ENCODE results near the gene PTPRM. TPM values are rescaled to one million over a fixed set of nuclear protein-coding genes. Genes with fewer than 3 reads are reported as not detected.

Gene PTPRM
- total and polyA plus RNA-seq, 2 experiments from 2014 or later: 30.9 to 62.8 TPM

DNA sequence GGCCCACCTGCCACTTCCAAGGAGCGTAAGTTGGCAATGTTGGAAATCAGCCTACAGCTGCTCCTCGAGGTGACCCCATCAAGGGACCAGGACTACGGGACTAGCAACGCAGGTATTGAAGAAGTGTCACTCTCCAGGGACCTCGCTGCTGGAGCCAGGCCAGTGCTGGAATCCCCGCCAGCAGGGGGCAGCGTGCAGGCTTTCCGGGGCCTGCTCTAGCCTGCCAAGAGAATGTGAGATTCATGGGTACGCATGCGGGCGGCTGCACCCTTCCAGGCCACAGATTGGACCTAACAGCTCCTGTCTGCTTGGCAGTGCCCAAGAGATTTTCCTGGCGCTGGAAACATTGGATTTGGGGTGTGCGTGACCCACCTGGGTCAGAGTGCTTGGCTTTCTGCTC is 859.3 kb downstream of the PTPRM start:
- in situ Hi-C loops (cut with MboI): no loop called here
- peaks cover 6% of the 10 kb centered on the region; the same call in 1 of the 2 replicates for H3F3A ChIP-seq (ENCODE audit: insufficient read depth)
- no peak overlapping the region for H3K4me2 ChIP-seq (ENCODE audit: unreplicated experiment)
- no peaks in the 10 kb centered on the region for H3K36me3 ChIP-seq (ENCODE audit: low read depth)
- H3K9me2 ChIP-seq (ENCODE audit: insufficient read depth): no peaks in the 10 kb centered on the region
- TF ChIP-seq EZH2phosphoT487 (IDR thresholded peaks at IDR 0.05; ENCODE audit: insufficient read depth, low read depth) (no peak), EZH2 (IDR thresholded peaks at IDR 0.05; ENCODE audit: insufficient read depth, poor library complexity, severe bottlenecking) (no peak)
- H3K4me1 ChIP-seq (ENCODE audit: insufficient read depth): peaks cover 4% of the 10 kb centered on the region; the same call in 1 of the 2 replicates
- no peak overlapping the region for H3K9ac ChIP-seq
- 83 to 84% methylated on average over 13 of the region's 13 CpGs for WGBS, 2 experiments (ENCODE audit: low coverage in 1 of 2, low lambda C conversion rate in 2 of 2, missing lambda C conversion rate in 2 of 2)
- no peak overlapping the region for H3K4me3 ChIP-seq
- H3K27me3 ChIP-seq (replicated peaks; ENCODE audit: insufficient read depth): no peaks in the 10 kb centered on the region
- no peaks in the 10 kb centered on the region for H4K20me1 ChIP-seq (ENCODE audit: insufficient read depth)
- H3K79me2 ChIP-seq (ENCODE audit: insufficient read depth): no peaks in the 10 kb centered on the region
- H3K27ac ChIP-seq: no peak overlapping the region
- DNase-seq: no peak
- H2AFZ ChIP-seq: no peak overlapping the region
- H3K9me3 ChIP-seq (ENCODE audit: low read depth): no peaks in the 10 kb centered on the region

GRCh38 chr18:8427339-8427738 is 860.2 kb downstream of the PTPRM start:
- Histone ChIP-seq H3K4me3 (no peak overlapping the region), H3K9me2 (ENCODE audit: insufficient read depth) (no peaks in the 10 kb centered on the region), H3K27me3 (replicated peaks; ENCODE audit: insufficient read depth) (no peaks in the 10 kb centered on the region), H3K79me2 (ENCODE audit: insufficient read depth) (no peaks in the 10 kb centered on the region), H3K9ac (no peak overlapping the region), H2AFZ (no peak overlapping the region), H3K4me1 (ENCODE audit: insufficient read depth) (peaks cover 4% of the 10 kb centered on the region; the same call in 1 of the 2 replicates), H3K4me2 (ENCODE audit: unreplicated experiment) (no peak overlapping the region), H3K9me3 (ENCODE audit: low read depth) (no peaks in the 10 kb centered on the region), H3F3A (ENCODE audit: insufficient read depth) (peaks cover 6% of the 10 kb centered on the region; the same call in 1 of the 2 replicates), H4K20me1 (ENCODE audit: insufficient read depth) (no peaks in the 10 kb centered on the region), H3K27ac (no peak overlapping the region), H3K36me3 (ENCODE audit: low read depth) (no peaks in the 10 kb centered on the region)
- 93 to 96% methylated on average over 1 of the region's 1 CpG for WGBS, 2 experiments (ENCODE audit: low coverage in 1 of 2, low lambda C conversion rate in 2 of 2, missing lambda C conversion rate in 2 of 2)
- no peak for DNase-seq
- no peak for TF ChIP-seq EZH2 (IDR thresholded peaks at IDR 0.05; ENCODE audit: insufficient read depth, poor library complexity, severe bottlenecking)
- TF ChIP-seq EZH2phosphoT487 (IDR thresholded peaks at IDR 0.05; ENCODE audit: insufficient read depth, low read depth): no peak
- in situ Hi-C loops (cut with MboI): no loop called here

- no peak overlapping the region for H3K9ac ChIP-seq
- H3K27ac ChIP-seq: no peak overlapping the region
- TF ChIP-seq EZH2phosphoT487 (IDR thresholded peaks at IDR 0.05; ENCODE audit: insufficient read depth, low read depth): no peak
- no peak for TF ChIP-seq EZH2 (IDR thresholded peaks at IDR 0.05; ENCODE audit: insufficient read depth, poor library complexity, severe bottlenecking)
- H3K4me1 ChIP-seq (ENCODE audit: insufficient read depth): peaks cover 4% of the 10 kb centered on the region; the same call in 1 of the 2 replicates
- H3K79me2 ChIP-seq (ENCODE audit: insufficient read depth): no peaks in the 10 kb centered on the region
- H3K4me2 ChIP-seq (ENCODE audit: unreplicated experiment): no peak overlapping the region
- H3K9me3 ChIP-seq (ENCODE audit: low read depth): no peaks in the 10 kb centered on the region
- WGBS, 2 experiments (ENCODE audit: low coverage in 1 of 2, low lambda C conversion rate in 2 of 2, missing lambda C conversion rate in 2 of 2): 72 to 89% methylated on average over 5 to 6 of the region's 6 CpGs
- peaks cover 7% of the 10 kb centered on the region; the same call in 1 of the 2 replicates for H3K27me3 ChIP-seq (replicated peaks; ENCODE audit: insufficient read depth)
- peaks cover 6% of the 10 kb centered on the region; the same call in 1 of the 2 replicates for H3F3A ChIP-seq (ENCODE audit: insufficient read depth)
- no peak overlapping the region for H3K4me3 ChIP-seq
- in situ Hi-C loops (cut with MboI): no loop called here
- H3K36me3 ChIP-seq (ENCODE audit: low read depth): no peaks in the 10 kb centered on the region
- H4K20me1 ChIP-seq (ENCODE audit: insufficient read depth): no peaks in the 10 kb centered on the region
- no peaks in the 10 kb centered on the region for H3K9me2 ChIP-seq (ENCODE audit: insufficient read depth)
- H2AFZ ChIP-seq: no peak overlapping the region
- no peak for DNase-seq
These were observed 861.8 kb downstream of the PTPRM start for GRCh38 chr18:8428951-8429350.

DNA sequence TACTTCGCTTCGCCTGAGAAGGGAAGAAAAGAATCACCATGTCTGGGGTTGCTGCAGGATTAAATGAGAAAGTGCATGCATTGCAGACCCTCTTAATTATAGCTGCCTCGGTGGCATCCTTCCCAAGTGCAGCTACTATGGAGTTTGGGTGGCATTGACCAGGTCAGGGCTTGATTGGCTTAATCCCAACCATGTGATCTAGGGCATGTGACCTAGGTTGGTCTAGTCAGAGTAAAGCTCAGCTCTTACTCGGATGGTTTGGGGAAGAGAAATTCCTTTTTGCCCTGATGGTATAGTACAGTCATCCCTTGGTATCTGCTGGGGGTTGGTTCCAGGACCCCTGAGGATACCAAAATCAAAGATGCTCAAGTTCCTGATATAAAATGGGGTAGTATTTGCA is 863.9 kb downstream of the PTPRM start:
- in situ Hi-C loops (cut with MboI): no loop called here
- no peak overlapping the region for H3K4me3 ChIP-seq
- H2AFZ ChIP-seq: no peak overlapping the region
- H3F3A ChIP-seq (ENCODE audit: insufficient read depth): no peaks in the 10 kb centered on the region
- H3K9me3 ChIP-seq (ENCODE audit: low read depth): no peaks in the 10 kb centered on the region
- H3K79me2 ChIP-seq (ENCODE audit: insufficient read depth): no peaks in the 10 kb centered on the region
- H3K27me3 ChIP-seq (replicated peaks; ENCODE audit: insufficient read depth): peaks cover 11% of the 10 kb centered on the region; the same call in 1 of the 2 replicates
- TF ChIP-seq EZH2 (IDR thresholded peaks at IDR 0.05; ENCODE audit: insufficient read depth, poor library complexity, severe bottlenecking) (no peak), EZH2phosphoT487 (IDR thresholded peaks at IDR 0.05; ENCODE audit: insufficient read depth, low read depth) (no peak)
- no peak for DNase-seq
- no peak overlapping the region for H3K9ac ChIP-seq
- H3K9me2 ChIP-seq (ENCODE audit: insufficient read depth): no peaks in the 10 kb centered on the region
- no peaks in the 10 kb centered on the region for H3K36me3 ChIP-seq (ENCODE audit: low read depth)
- H3K4me2 ChIP-seq (ENCODE audit: unreplicated experiment): no peak overlapping the region
- no peaks in the 10 kb centered on the region for H3K4me1 ChIP-seq (ENCODE audit: insufficient read depth)
- 48 to 64% methylated on average over 4 of the region's 4 CpGs for WGBS, 2 experiments (ENCODE audit: low coverage in 1 of 2, low lambda C conversion rate in 2 of 2, missing lambda C conversion rate in 2 of 2)
- H4K20me1 ChIP-seq (ENCODE audit: insufficient read depth): no peaks in the 10 kb centered on the region
- H3K27ac ChIP-seq: no peak overlapping the region

DNA sequence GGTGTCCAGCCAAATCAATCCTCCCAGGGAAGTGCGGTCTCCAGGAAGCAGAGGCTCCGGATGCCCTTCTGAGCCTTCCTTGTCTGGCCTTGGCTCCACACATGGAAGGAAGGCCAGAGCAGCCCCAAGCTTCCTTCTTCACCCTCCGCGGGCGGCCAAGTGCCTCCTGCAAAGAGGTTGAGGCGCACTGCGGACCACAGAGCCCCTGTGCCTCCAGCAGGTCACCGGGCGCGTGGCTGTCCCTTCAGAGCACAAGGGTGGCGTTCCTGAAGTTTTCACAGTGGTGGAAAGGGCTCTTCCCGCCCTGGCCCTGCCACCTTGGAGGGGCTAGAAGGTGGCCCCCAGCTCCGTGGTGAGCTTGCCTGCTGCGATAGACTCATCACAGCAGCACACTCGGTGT is 866.2 kb downstream of the PTPRM start:
- 71 to 77% methylated on average over 15 of the region's 15 CpGs for WGBS, 2 experiments (ENCODE audit: low coverage in 1 of 2, low lambda C conversion rate in 2 of 2, missing lambda C conversion rate in 2 of 2)
- no peak overlapping the region for H3K4me2 ChIP-seq (ENCODE audit: unreplicated experiment)

More for the DNA sequence above, 866.2 kb downstream of the PTPRM start:
- peaks cover 11% of the 10 kb centered on the region for H3K27me3 ChIP-seq (replicated peaks; ENCODE audit: insufficient read depth)
- H3K36me3 ChIP-seq (ENCODE audit: low read depth): no peaks in the 10 kb centered on the region
- no peak for DNase-seq
- no peaks in the 10 kb centered on the region for H3K9me3 ChIP-seq (ENCODE audit: low read depth)
- H3K9ac ChIP-seq: no peak overlapping the region
- H3K79me2 ChIP-seq (ENCODE audit: insufficient read depth): no peaks in the 10 kb centered on the region
- H3K27ac ChIP-seq: no peak overlapping the region
- in situ Hi-C loops (cut with MboI): no loop called here
- no peaks in the 10 kb centered on the region for H3F3A ChIP-seq (ENCODE audit: insufficient read depth)
- TF ChIP-seq EZH2phosphoT487 (IDR thresholded peaks at IDR 0.05; ENCODE audit: insufficient read depth, low read depth) (no peak), EZH2 (IDR thresholded peaks at IDR 0.05; ENCODE audit: insufficient read depth, poor library complexity, severe bottlenecking) (no peak)
- no peaks in the 10 kb centered on the region for H4K20me1 ChIP-seq (ENCODE audit: insufficient read depth)
- H2AFZ ChIP-seq: no peak overlapping the region
- no peaks in the 10 kb centered on the region for H3K9me2 ChIP-seq (ENCODE audit: insufficient read depth)
- H3K4me3 ChIP-seq: no peak overlapping the region
- no peaks in the 10 kb centered on the region for H3K4me1 ChIP-seq (ENCODE audit: insufficient read depth)
